PC-3 (cell line): ENCODE results near the gene PAN3.

ENCODE experiments used
- CTCF ChIP-seq: fragments of 300-600 bp; sonication (generic); conservative IDR thresholded peaks from 2 replicates; pipeline ENCODE4 v1.5.1; 2017; ENCODE audit warnings: antibody characterized with exemption, low read depth, mild to moderate bottlenecking, low read length
- EZH2 ChIP-seq: fragments of 300-600 bp; sonication (generic); IDR thresholded peaks from one replicate; pipeline ENCODE4 v1.6.1; 2017; ENCODE audit warnings: antibody characterized with exemption, mild to moderate bottlenecking, low read length; ENCODE audit not compliant: unreplicated experiment
- EZH2phosphoT487 ChIP-seq: fragments of 300-600 bp; sonication (generic); IDR thresholded peaks from 2 replicates; pipeline ENCODE4 v1.6.1; 2018; ENCODE audit warnings: mild to moderate bottlenecking, antibody characterized with exemption, low read length, borderline replicate concordance

GRCh38 chr13:28320884-28321574, 182.7 kb downstream of the PAN3 start:
- TF ChIP-seq CTCF = no peak
- no peak for TF ChIP-seq EZH2phosphoT487
- no peak for TF ChIP-seq EZH2
